Activated T-cell treated with anti-CD3 and anti-CD28 coated beads, Interleukin-2, amount 50 U/mL, for 4 hours (primary cell): ENCODE measurements around the gene ZNF239. TPM values are rescaled to one million over a fixed set of nuclear protein-coding genes. Genes with fewer than 3 reads are reported as not detected.
"Not testable (repeated sequence)": the region's sequence is repeated elsewhere in the genome, so short reads cannot be mapped to it uniquely, and the experiment has no call there.

Experiments
- ATAC-seq, 2 donors: fragments of 200-7000 bp; cut with Tn5 transposase; one replicate each; pipeline ENCODE4 v1.10.0; 2021
- DNase-seq: peaks from one replicate; pipeline ENCODE4 v3.0.0-alpha.2; 2020
- H3K27me3 Mint-ChIP-seq: one replicate; pipeline ENCODE4 v1.8.0; 2021; ENCODE audit warnings: low read depth, mixed read lengths
- H3K36me3 Mint-ChIP-seq: one replicate; pipeline ENCODE4 v1.8.0; 2022; ENCODE audit warnings: mixed read lengths; ENCODE audit not compliant: insufficient read depth
- H3K4me1 Mint-ChIP-seq: one replicate; pipeline ENCODE4 v1.8.0; 2021; ENCODE audit warnings: low read depth, mixed read lengths
- H3K4me3 Mint-ChIP-seq: one replicate; pipeline ENCODE4 v1.8.0; 2021; ENCODE audit warnings: mild to moderate bottlenecking, moderate library complexity, mixed read lengths
- H3K9me3 Mint-ChIP-seq: one replicate; pipeline ENCODE4 v1.8.0; 2021; ENCODE audit warnings: mixed read lengths
- total RNA-seq, 3 donors: library from RNA; stranded (reverse); gene quantifications; one replicate each; pipeline ENCODE4 v1.2.1, GENCODE V29; 2021

The ZNF239 gene
- total RNA-seq, 3 donors from 2014 or later: 6.7 to 8.9 (median 8.3) TPM

GRCh38 chr10:43595739-43596298 is 21.4 kb upstream of the ZNF239 start:
- Mint-ChIP-seq H3K4me1 (peaks cover 26% of the 10 kb centered on the region), H3K27me3 (no peaks in the 10 kb centered on the region), H3K4me3 (peak overlapping the region; percentile 69), H3K36me3 (no peaks in the 10 kb centered on the region), H3K9me3 (peaks cover 7% of the 10 kb centered on the region)
- peak; percentile 78 to 89 for ATAC-seq
- no peak for DNase-seq

- Mint-ChIP-seq H3K36me3 (no peaks in the 10 kb centered on the region), H3K4me3 (peak overlapping the region; percentile 69), H3K27me3 (no peaks in the 10 kb centered on the region), H3K9me3 (peaks cover 10% of the 10 kb centered on the region), H3K4me1 (peaks cover 26% of the 10 kb centered on the region)
- DNase-seq (no peak), ATAC-seq (peak; percentile 69 to 74)
Observed at GRCh38 chr10:43594944-43595589, 20.7 kb upstream of the ZNF239 start.

- no peak for DNase-seq
- ATAC-seq: no peak
- Mint-ChIP-seq H3K9me3 (peaks cover 10% of the 10 kb centered on the region), H3K4me1 (peaks cover 23% of the 10 kb centered on the region), H3K27me3 (no peaks in the 10 kb centered on the region), H3K36me3 (no peaks in the 10 kb centered on the region), H3K4me3 (no peak overlapping the region)
Observed at GRCh38 chr10:43591303-43591904, 17.0 kb upstream of the ZNF239 start.

- H3K4me1 Mint-ChIP-seq, ATAC-seq, H3K36me3 Mint-ChIP-seq, H3K27me3 Mint-ChIP-seq, DNase-seq, H3K9me3 Mint-ChIP-seq, H3K4me3 Mint-ChIP-seq: not testable (repeated sequence)
Observed at GRCh38 chr10:43586730-43587115, 12.3 kb upstream of the ZNF239 start.

GRCh38 chr10:43585981-43586729 is 11.7 kb upstream of the ZNF239 start:
- Mint-ChIP-seq H3K9me3 (peaks cover 5% of the 10 kb centered on the region), H3K4me1 (no peaks in the 10 kb centered on the region), H3K36me3 (no peaks in the 10 kb centered on the region), H3K4me3 (no peak overlapping the region), H3K27me3 (no peaks in the 10 kb centered on the region)
- no peak for ATAC-seq
- no peak for DNase-seq

- H3K9me3 Mint-ChIP-seq: no peaks in the 10 kb centered on the region
Observed at GRCh38 chr10:43585046-43585445, 10.6 kb upstream of the ZNF239 start.

GRCh38 chr10:43584051-43584450 is 9.6 kb upstream of the ZNF239 start:
- ATAC-seq: no peak
- no peaks in the 10 kb centered on the region for H3K4me1 Mint-ChIP-seq
- H3K9me3 Mint-ChIP-seq: no peaks in the 10 kb centered on the region
- no peak for DNase-seq
- no peak overlapping the region for H3K4me3 Mint-ChIP-seq
- no peaks in the 10 kb centered on the region for H3K27me3 Mint-ChIP-seq
- H3K36me3 Mint-ChIP-seq: no peaks in the 10 kb centered on the region

More at GRCh38 chr10:43585046-43585445, 10.6 kb upstream of the ZNF239 start:
- DNase-seq: no peak
- H3K4me1 Mint-ChIP-seq: no peaks in the 10 kb centered on the region
- ATAC-seq: no peak
- H3K27me3 Mint-ChIP-seq: no peaks in the 10 kb centered on the region
- H3K4me3 Mint-ChIP-seq: no peak overlapping the region
- H3K36me3 Mint-ChIP-seq: no peaks in the 10 kb centered on the region

- ATAC-seq (peak in 1 of 2 donors; percentile 8), DNase-seq (no peak)
- no peaks in the 10 kb centered on the region for H3K27me3 Mint-ChIP-seq
- peak overlapping the region; percentile 71 for H3K4me3 Mint-ChIP-seq
- peaks cover 46% of the 10 kb centered on the region for H3K4me1 Mint-ChIP-seq
- peaks cover 18% of the 10 kb centered on the region for H3K9me3 Mint-ChIP-seq
- H3K36me3 Mint-ChIP-seq: peaks cover 4% of the 10 kb centered on the region
Observed at GRCh38 chr10:43576580-43576979, 2.2 kb upstream of the ZNF239 start.

- Mint-ChIP-seq H3K9me3 (peaks cover 18% of the 10 kb centered on the region), H3K27me3 (no peaks in the 10 kb centered on the region), H3K4me3 (peak overlapping the region; percentile 71), H3K4me1 (peaks cover 51% of the 10 kb centered on the region), H3K36me3 (peaks cover 6% of the 10 kb centered on the region)
- no peak for DNase-seq
- no peak for ATAC-seq
Observed at GRCh38 chr10:43576062-43576461, 1.6 kb upstream of the ZNF239 start.

GRCh38 chr10:43574906-43575305 is 490 bp upstream of the ZNF239 start:
- DNase-seq (no peak), ATAC-seq (no peak)
- H3K4me3 Mint-ChIP-seq: peak overlapping the region; percentile 84
- H3K27me3 Mint-ChIP-seq: no peaks in the 10 kb centered on the region
- H3K4me1 Mint-ChIP-seq: peaks cover 57% of the 10 kb centered on the region
- peaks cover 18% of the 10 kb centered on the region for H3K9me3 Mint-ChIP-seq
- peaks cover 10% of the 10 kb centered on the region for H3K36me3 Mint-ChIP-seq

GRCh38 chr10:43573250-43574000 is 991 bp downstream of the ZNF239 start:
- ATAC-seq: no peak
- Mint-ChIP-seq H3K9me3 (peaks cover 18% of the 10 kb centered on the region), H3K36me3 (peaks cover 10% of the 10 kb centered on the region), H3K27me3 (no peaks in the 10 kb centered on the region), H3K4me3 (peak overlapping the region; percentile 67), H3K4me1 (peaks cover 57% of the 10 kb centered on the region)
- DNase-seq: peak; percentile 5

GRCh38 chr10:43570971-43571370 is 3.4 kb downstream of the ZNF239 start:
- Mint-ChIP-seq H3K4me1 (peaks cover 50% of the 10 kb centered on the region), H3K9me3 (peaks cover 13% of the 10 kb centered on the region), H3K4me3 (no peak overlapping the region), H3K27me3 (no peaks in the 10 kb centered on the region), H3K36me3 (peaks cover 22% of the 10 kb centered on the region)
- no peak for ATAC-seq
- DNase-seq: no peak

GRCh38 chr10:43569681-43570080 is 4.7 kb downstream of the ZNF239 start:
- Mint-ChIP-seq H3K27me3 (no peaks in the 10 kb centered on the region), H3K4me1 (peaks cover 37% of the 10 kb centered on the region), H3K4me3 (no peak overlapping the region), H3K9me3 (peaks cover 1% of the 10 kb centered on the region), H3K36me3 (peaks cover 30% of the 10 kb centered on the region)
- DNase-seq (no peak), ATAC-seq (no peak)

GRCh38 chr10:43557214-43557613 is 17.2 kb downstream of the ZNF239 start:
- DNase-seq (no peak), ATAC-seq (no peak)
- H3K4me3 Mint-ChIP-seq: no peak overlapping the region
- H3K4me1 Mint-ChIP-seq: no peaks in the 10 kb centered on the region
- H3K9me3 Mint-ChIP-seq: peaks cover 64% of the 10 kb centered on the region
- peaks cover 62% of the 10 kb centered on the region for H3K36me3 Mint-ChIP-seq
- no peaks in the 10 kb centered on the region for H3K27me3 Mint-ChIP-seq
